HepG2 (cell line): ENCODE data around the gene GBX1.

Experiments
- POLR2A ChIP-seq, 2 experiments: IDR thresholded peaks; 2 replicates each; pipeline ENCODE4 v1.6.1; 2011; ENCODE audit warnings: low read depth in 2 of 2, low read length in 2 of 2, mild to moderate bottlenecking in 1 of 2, moderate library complexity in 1 of 2; ENCODE audit not compliant: insufficient read depth in 1 of 2
- TF ChIP-seq, protein P1 (sequence below): sonication (generic); formaldehyde crosslinking; IDR thresholded peaks from 2 replicates; pipeline ENCODE4 v1.4.0; 2020; ENCODE audit warnings: low read depth, mild to moderate bottlenecking, missing genetic modification reagents
- TF ChIP-seq, protein P2 (sequence below): sonication (generic); formaldehyde crosslinking; IDR thresholded peaks from 2 replicates; pipeline ENCODE4 v1.4.0; 2020; ENCODE audit warnings: mild to moderate bottlenecking, missing genetic modification reagents

DNA sequence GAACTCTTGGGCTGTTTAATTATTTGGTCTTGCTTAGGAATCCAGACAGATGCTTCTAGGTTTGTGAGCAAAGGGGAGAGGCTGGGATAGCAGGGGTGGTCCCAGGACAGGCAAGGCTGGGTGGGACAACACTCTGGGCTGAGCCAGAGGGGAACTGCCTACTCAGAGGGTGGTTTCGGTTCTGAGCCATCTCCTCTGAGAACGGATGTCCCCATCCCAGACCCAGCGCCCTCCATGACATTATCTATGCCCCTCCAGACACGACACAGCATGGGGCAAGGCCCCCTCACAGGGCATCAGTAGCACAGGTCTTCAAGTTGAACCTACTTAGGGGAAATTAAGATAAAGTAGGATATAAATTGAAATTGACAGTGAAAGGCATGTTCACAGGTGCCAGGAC, 12.5 kb upstream of the GBX1 start:
- no peak for TF ChIP-seq POLR2A (IDR thresholded peaks at IDR 0.05; ENCODE audit: insufficient read depth in 1 of 2, low read depth in 2 of 2, low read length in 2 of 2)
- TF ChIP-seq, protein P1, sequence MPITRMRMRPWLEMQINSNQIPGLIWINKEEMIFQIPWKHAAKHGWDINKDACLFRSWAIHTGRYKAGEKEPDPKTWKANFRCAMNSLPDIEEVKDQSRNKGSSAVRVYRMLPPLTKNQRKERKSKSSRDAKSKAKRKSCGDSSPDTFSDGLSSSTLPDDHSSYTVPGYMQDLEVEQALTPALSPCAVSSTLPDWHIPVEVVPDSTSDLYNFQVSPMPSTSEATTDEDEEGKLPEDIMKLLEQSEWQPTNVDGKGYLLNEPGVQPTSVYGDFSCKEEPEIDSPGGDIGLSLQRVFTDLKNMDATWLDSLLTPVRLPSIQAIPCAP = no peak
- TF ChIP-seq, protein P2, sequence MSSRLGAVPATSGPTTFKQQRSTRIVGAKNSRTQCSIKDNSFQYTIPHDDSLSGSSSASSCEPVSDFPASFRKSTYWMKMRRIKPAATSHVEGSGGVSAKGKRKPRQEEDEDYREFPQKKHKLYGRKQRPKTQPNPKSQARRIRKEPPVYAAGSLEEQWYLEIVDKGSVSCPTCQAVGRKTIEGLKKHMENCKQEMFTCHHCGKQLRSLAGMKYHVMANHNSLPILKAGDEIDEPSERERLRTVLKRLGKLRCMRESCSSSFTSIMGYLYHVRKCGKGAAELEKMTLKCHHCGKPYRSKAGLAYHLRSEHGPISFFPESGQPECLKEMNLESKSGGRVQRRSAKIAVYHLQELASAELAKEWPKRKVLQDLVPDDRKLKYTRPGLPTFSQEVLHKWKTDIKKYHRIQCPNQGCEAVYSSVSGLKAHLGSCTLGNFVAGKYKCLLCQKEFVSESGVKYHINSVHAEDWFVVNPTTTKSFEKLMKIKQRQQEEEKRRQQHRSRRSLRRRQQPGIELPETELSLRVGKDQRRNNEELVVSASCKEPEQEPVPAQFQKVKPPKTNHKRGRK = no peak
